HepG2 (cell line): ENCODE data around the gene TSKU. TPM values are rescaled to one million over a fixed set of nuclear protein-coding genes. Genes with fewer than 3 reads are reported as not detected.

Experiments
- CAMTA2 ChIP-seq: sonication (generic); formaldehyde crosslinking; IDR thresholded peaks from 2 replicates; pipeline ENCODE4 v1.4.0; 2020; ENCODE audit warnings: mild to moderate bottlenecking, missing genetic modification reagents, borderline replicate concordance
- CENPX ChIP-seq: sonication (generic); formaldehyde crosslinking; IDR thresholded peaks from 2 replicates; pipeline ENCODE4 v1.9.0; 2021; ENCODE audit warnings: mild to moderate bottlenecking, missing genetic modification reagents, moderate library complexity
- CERS6 ChIP-seq: sonication (generic); formaldehyde crosslinking; IDR thresholded peaks from 2 replicates; pipeline ENCODE4 v1.5.0; 2020; ENCODE audit warnings: missing genetic modification reagents
- CHD4 ChIP-seq: fragments of 200-600 bp; sonication (generic); IDR thresholded peaks from 2 replicates; pipeline ENCODE4 v1.7.0; 2017; ENCODE audit warnings: mild to moderate bottlenecking, low read length, borderline replicate concordance
- ELK4 ChIP-seq: sonication (generic); formaldehyde crosslinking; IDR thresholded peaks from 2 replicates; pipeline ENCODE4 v1.9.0; 2021; ENCODE audit warnings: missing genetic modification reagents, borderline replicate concordance
- FOSL2 ChIP-seq: sonication (generic); formaldehyde crosslinking; IDR thresholded peaks from 2 replicates; pipeline ENCODE4 v1.4.0; 2020; ENCODE audit warnings: missing genetic modification reagents
- GMEB2 ChIP-seq: IDR thresholded peaks from 2 replicates; pipeline ENCODE4 v1.6.1; 2016; ENCODE audit warnings: missing biosample characterization, missing genetic modification reagents, low read depth
- HMG20A ChIP-seq: IDR thresholded peaks from 2 replicates; pipeline ENCODE4 v1.6.1; 2016; ENCODE audit warnings: borderline replicate concordance
- HNF1B ChIP-seq: sonication (generic); formaldehyde crosslinking; IDR thresholded peaks from 2 replicates; pipeline ENCODE4 v1.5.1; 2020; ENCODE audit warnings: mild to moderate bottlenecking, moderate library complexity, missing genetic modification reagents
- HNF4A ChIP-seq: sonication (generic); formaldehyde crosslinking; IDR thresholded peaks from 2 replicates; pipeline ENCODE4 v1.4.0; 2020; ENCODE audit warnings: missing genetic modification reagents
- HOXD1 ChIP-seq: sonication (generic); formaldehyde crosslinking; IDR thresholded peaks from 2 replicates; pipeline ENCODE4 v1.5.0; 2020; ENCODE audit warnings: missing genetic modification reagents
- NRL ChIP-seq: sonication (generic); formaldehyde crosslinking; IDR thresholded peaks from 2 replicates; pipeline ENCODE4 v1.5.0; 2020; ENCODE audit warnings: missing genetic modification reagents, mild to moderate bottlenecking, moderate library complexity, borderline replicate concordance
- PBX3 ChIP-seq: sonication (generic); formaldehyde crosslinking; IDR thresholded peaks from 2 replicates; pipeline ENCODE4 v1.8.1; 2023; ENCODE audit warnings: missing genetic modification reagents, inconsistent platforms, borderline replicate concordance
- RBAK ChIP-seq: sonication (generic); formaldehyde crosslinking; IDR thresholded peaks from 2 replicates; pipeline ENCODE4 v1.5.1; 2020; ENCODE audit warnings: mild to moderate bottlenecking, missing genetic modification reagents
- RXRB ChIP-seq: IDR thresholded peaks from 2 replicates; pipeline ENCODE4 v1.6.1; 2016; ENCODE audit warnings: borderline replicate concordance, missing genetic modification reagents, missing compliant biosample characterization
- SP140L ChIP-seq: sonication (generic); formaldehyde crosslinking; IDR thresholded peaks from 2 replicates; pipeline ENCODE4 v1.4.0; 2020; ENCODE audit warnings: missing genetic modification reagents, borderline replicate concordance
- TAF15 ChIP-seq: fragments of 200-400 bp; formaldehyde crosslinking; IDR thresholded peaks from one replicate; pipeline ENCODE4 v1.6.1; 2018; ENCODE audit warnings: mild to moderate bottlenecking, low read depth, low read length; ENCODE audit not compliant: poor library complexity, severe bottlenecking
- TRAFD1 ChIP-seq: sonication (generic); formaldehyde crosslinking; IDR thresholded peaks from 2 replicates; pipeline ENCODE4 v1.5.1; 2020; ENCODE audit warnings: missing genetic modification reagents, mild to moderate bottlenecking, borderline replicate concordance
- ZC3H4 ChIP-seq: sonication (generic); formaldehyde crosslinking; IDR thresholded peaks from 2 replicates; pipeline ENCODE4 v1.4.0; 2020; ENCODE audit warnings: missing genetic modification reagents, borderline replicate concordance
- ZIK1 ChIP-seq: sonication (generic); formaldehyde crosslinking; IDR thresholded peaks from 2 replicates; pipeline ENCODE4 v1.5.0; 2020; ENCODE audit warnings: mild to moderate bottlenecking, low read depth, missing genetic modification reagents, borderline replicate concordance
- ZNF549 ChIP-seq: sonication (generic); formaldehyde crosslinking; IDR thresholded peaks from 2 replicates; pipeline ENCODE4 v1.5.0; 2020; ENCODE audit warnings: missing genetic modification reagents
- ZNF589 ChIP-seq: sonication (generic); formaldehyde crosslinking; conservative IDR thresholded peaks from 2 replicates; pipeline ENCODE4 v1.8.0; 2022; ENCODE audit warnings: mild to moderate bottlenecking, moderate library complexity, missing genetic modification reagents
- ZNF841 ChIP-seq: sonication (generic); formaldehyde crosslinking; IDR thresholded peaks from 2 replicates; pipeline ENCODE4 v1.8.1; 2023; ENCODE audit warnings: missing genetic modification reagents, borderline replicate concordance
- polyA plus RNA-seq, 8 experiments: library from polyadenylated mRNA; depleted of rRNA in 3 of 8; stranded (reverse) in 7 of 8; unstranded in 1 of 8; fragments of >200 nt; fragmentation: Illumina TruSeq in 4 of 8; extraction: Trizol in 4 of 8; gene quantifications; 2 replicates each; pipeline versions ENCODE4 v1.2.1 to v1.2.3, GENCODE V29; 2011 to 2016; ENCODE audit warnings: low read depth in 4 of 8, missing spikeins in 1 of 8, mixed read lengths in 1 of 8; ENCODE audit not compliant: insufficient read depth in 1 of 8
- total RNA-seq, 5 experiments: library from RNA; depleted of rRNA; stranded (reverse); fragments of >200 nt; fragmentation: Illumina TruSeq; extraction: Trizol; gene quantifications; 2 replicates each; pipeline ENCODE4 v1.2.3, GENCODE V29; 2016; ENCODE audit warnings: low read depth in 1 of 5

The TSKU gene
- total and polyA plus RNA-seq, 2 of the 13 experiments (the other 11 are each of a cell fraction or from before 2014, with no cell fraction given) = 20.3 to 21.4 TPM

GRCh38 chr11:76772783-76773106, 10.4 kb upstream of the TSKU start (continued):
- no peak for TF ChIP-seq PBX3 (CRISPR knock-in tag)
- TF ChIP-seq RBAK = no peak
- no peak for TF ChIP-seq CHD4
- TF ChIP-seq CENPX = no peak
- no peak for TF ChIP-seq HMG20A (CRISPR knock-in tag)
- no peak for TF ChIP-seq ZNF589 (CRISPR knock-in tag)
- TF ChIP-seq CAMTA2 (CRISPR knock-in tag) = no peak
- no peak for TF ChIP-seq ELK4 (CRISPR knock-in tag)
- TF ChIP-seq ZC3H4 (CRISPR knock-in tag) = 0 out of 2 replicates have a peak, but pooled peaks have one; percentile 23
- no peak for TF ChIP-seq HOXD1 (CRISPR knock-in tag)
- TF ChIP-seq SP140L = no peak
- no peak for TF ChIP-seq ZNF549 (CRISPR knock-in tag)
- TF ChIP-seq HNF4A (CRISPR knock-in tag) = no peak
- no peak for TF ChIP-seq TRAFD1
- TF ChIP-seq ZIK1 (CRISPR knock-in tag) = no peak
- TF ChIP-seq NRL (CRISPR knock-in tag) = 0 out of 2 replicates have a peak, but pooled peaks have one; percentile 19
- no peak for TF ChIP-seq CERS6 (CRISPR knock-in tag)
- peak; percentile 7; the same call in 1 of the 2 replicates for TF ChIP-seq RXRB (CRISPR knock-in tag)
- no peak for TF ChIP-seq ZNF841 (CRISPR knock-in tag)
- no peak for TF ChIP-seq GMEB2 (CRISPR knock-in tag)
- no peak for TF ChIP-seq TAF15
- TF ChIP-seq HNF1B (CRISPR knock-in tag) = no peak
- 0 out of 2 replicates have a peak, but pooled peaks have one; percentile 2 for TF ChIP-seq FOSL2 (CRISPR knock-in tag)
